ENCODE results near the gene PARD3B. TPM values are rescaled to one million over a fixed set of nuclear protein-coding genes. Genes with fewer than 3 reads are reported as not detected.

The PARD3B gene
- total and polyA plus RNA-seq, 2 of the 4 experiments (the other 2 are of a cell fraction): 3.3 to 15.6 TPM

DNA sequence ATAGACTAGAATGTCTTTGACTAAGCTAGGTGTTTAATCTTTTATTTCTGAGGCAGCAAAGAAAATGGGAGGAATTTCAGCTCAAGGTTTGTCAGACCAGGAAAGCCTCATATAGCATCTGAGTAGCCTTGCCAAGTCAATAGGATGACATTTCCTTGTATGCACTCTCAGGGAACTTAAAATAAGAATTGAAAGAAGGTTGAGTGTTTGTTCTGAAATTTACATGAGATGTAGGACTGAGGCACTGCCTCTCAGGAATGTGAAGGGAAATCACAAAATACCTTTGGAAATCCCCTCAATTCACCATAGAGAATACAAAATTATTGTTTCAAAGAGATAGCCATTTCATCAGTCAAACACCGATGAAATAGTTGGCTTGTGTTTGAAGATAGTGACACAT, 745.0 kb downstream of the PARD3B start:
- Histone ChIP-seq H2AK9ac (replicated peaks; ENCODE audit: low read depth, low read length, poor library complexity) (no peak overlapping the region), H3K4me2 (ENCODE audit: low read depth, low read length) (no peak overlapping the region)

More for the DNA sequence above, 745.0 kb downstream of the PARD3B start:
- no peaks in the 10 kb centered on the region for H3K27me3 ChIP-seq (ENCODE audit: control insufficient read depth, insufficient read depth, low read length)
- in situ Hi-C loops (cut with MboI; ENCODE audit: low sequenced_read_pairs): no loop called here
- no peak overlapping the region for H2AK5ac ChIP-seq (ENCODE audit: low read depth, low read length)
- no peak overlapping the region for H4K8ac ChIP-seq (ENCODE audit: low read depth in 2 of 2, low read length in 2 of 2)
- no peaks in the 10 kb centered on the region for H3K36me3 ChIP-seq (ENCODE audit: control insufficient read depth, insufficient read depth, low read length)
- no TSS peak for BruUV-seq (replicated peaks)
- intact Hi-C loops (cut with micrococcal nuclease): no loop called here
- ChIA-PET CTCF (no interaction called here), POLR2A (ENCODE audit: unreplicated experiment) (no interaction called here)
- dilution Hi-C loops (cut with HindIII; ENCODE audit: low sequenced_read_pairs, unreplicated experiment): no loop called here
- WGBS, 2 experiments (ENCODE audit: extremely low coverage in 2 of 2, insufficient read length in 1 of 2): no CpG with 5 or more reads among the region's 1 CpG
- no peaks in the 10 kb centered on the region for H3K9me3 ChIP-seq (ENCODE audit: control insufficient read depth, insufficient read depth, low read length)
- H3K23ac ChIP-seq (ENCODE audit: low read depth, low read length): no peak overlapping the region
- H2BK20ac ChIP-seq (ENCODE audit: low read depth, low read length): no peak overlapping the region
- no peak overlapping the region for H4K5ac ChIP-seq (ENCODE audit: low read depth, low read length)
- DNase-seq (no peak), ATAC-seq (ENCODE audit: low read depth) (no peak)
- H3K56ac ChIP-seq (ENCODE audit: extremely low read depth, insufficient read depth, low read length): no peak overlapping the region
- no peak overlapping the region for H2BK120ac ChIP-seq (ENCODE audit: low read depth, low read length)
- H2AFZ ChIP-seq (replicated peaks; ENCODE audit: low read length, poor library complexity): no peak overlapping the region
- H3K27ac ChIP-seq (ENCODE audit: insufficient read depth, low read length): no peak overlapping the region
- H3K4me3 ChIP-seq (ENCODE audit: insufficient read depth, low read depth, low read length): no peak overlapping the region
- no peak overlapping the region for H2BK15ac ChIP-seq (ENCODE audit: low read depth, low read length)
- no peak overlapping the region for H3K9ac ChIP-seq (ENCODE audit: low read depth, low read length)
- H4K91ac ChIP-seq (ENCODE audit: insufficient read depth, low read depth, low read length): no peak overlapping the region
- no peak overlapping the region for H3K18ac ChIP-seq (ENCODE audit: low read depth, low read length)
- no peaks in the 10 kb centered on the region; the same call in 1 of the 2 replicates for H3K9me1 ChIP-seq (ENCODE audit: insufficient read depth, low read length)
- H3K14ac ChIP-seq (replicated peaks; ENCODE audit: low read depth, low read length): no peak overlapping the region
- H3K4me1 ChIP-seq (ENCODE audit: control insufficient read depth, insufficient read depth, low read length): no peaks in the 10 kb centered on the region
- no peaks in the 10 kb centered on the region for H4K20me1 ChIP-seq (ENCODE audit: insufficient read depth, low read length)
- TF ChIP-seq POLR2A (IDR thresholded peaks at IDR 0.05; ENCODE audit: low read depth, low read length) (no peak), RFX5 (IDR thresholded peaks at IDR 0.05; ENCODE audit: low read depth, low read length) (no peak)
- no peak overlapping the region for H3K4ac ChIP-seq (ENCODE audit: low read depth, low read length)
- H2BK5ac ChIP-seq (ENCODE audit: low read depth, low read length, poor library complexity, severe bottlenecking): no peak overlapping the region
- H3K79me1 ChIP-seq (ENCODE audit: low read depth in 1 of 2, low read length in 2 of 2): no peaks in the 10 kb centered on the region
